Chondrocyte (in vitro differentiated cells): ENCODE data around the gene UVRAG. TPM values are rescaled to one million over a fixed set of nuclear protein-coding genes. Genes with fewer than 3 reads are reported as not detected.

Source experiments
- DNase-seq: peaks from one replicate; pipeline ENCODE4 v3.0.0; 2021; ENCODE audit warnings: mixed read lengths, low spot score
- H3K27ac Mint-ChIP-seq: one replicate; pipeline ENCODE4 v1.8.0; 2021; ENCODE audit warnings: mild to moderate bottlenecking, moderate library complexity, mixed read lengths; ENCODE audit not compliant: unreplicated experiment
- H3K27me3 Mint-ChIP-seq: 2 replicates; pipeline ENCODE4 v1.8.0; 2021; ENCODE audit warnings: low read depth, mixed read lengths
- H3K36me3 Mint-ChIP-seq: 2 replicates; pipeline ENCODE4 v1.8.0; 2021; ENCODE audit warnings: low read depth, mixed read lengths
- H3K4me1 Mint-ChIP-seq: 2 replicates; pipeline ENCODE4 v1.8.0; 2021; ENCODE audit warnings: low read depth, mild to moderate bottlenecking, mixed read lengths
- H3K4me3 Mint-ChIP-seq: one replicate; pipeline ENCODE4 v1.8.0; 2021; ENCODE audit warnings: mild to moderate bottlenecking, moderate library complexity, mixed read lengths; ENCODE audit not compliant: unreplicated experiment
- H3K9me3 Mint-ChIP-seq: 2 replicates; pipeline ENCODE4 v1.8.0; 2021; ENCODE audit warnings: low read depth, mixed read lengths
- CTCF ChIP-seq: fragments of 200-600 bp; sonication (generic); IDR thresholded peaks from 2 replicates; pipeline ENCODE4 v1.5.0; 2021; ENCODE audit warnings: antibody characterized with exemption, mild to moderate bottlenecking, moderate library complexity
- total RNA-seq: library from RNA; stranded (reverse); gene quantifications from 3 replicates; pipeline ENCODE4 v1.2.1, GENCODE V29; 2021

UVRAG gene
- total RNA-seq, 1 donor from 2014 or later = 16.9 TPM

GRCh38 chr11:75986966-75987365, 172.0 kb downstream of the UVRAG start:
- no peak for TF ChIP-seq CTCF
- H3K4me1 Mint-ChIP-seq = peaks cover 8% of the 10 kb centered on the region
- DNase-seq = no peak
- no peak overlapping the region for H3K4me3 Mint-ChIP-seq
- no peaks in the 10 kb centered on the region for H3K9me3 Mint-ChIP-seq
- peaks cover 9% of the 10 kb centered on the region for H3K36me3 Mint-ChIP-seq
- no peaks in the 10 kb centered on the region for H3K27me3 Mint-ChIP-seq
- no peak overlapping the region for H3K27ac Mint-ChIP-seq

- Mint-ChIP-seq H3K4me3 (no peak overlapping the region), H3K27ac (no peak overlapping the region), H3K4me1 (peaks cover 4% of the 10 kb centered on the region), H3K9me3 (no peaks in the 10 kb centered on the region), H3K36me3 (no peaks in the 10 kb centered on the region), H3K27me3 (no peaks in the 10 kb centered on the region)
- no peak for DNase-seq
- no peak for TF ChIP-seq CTCF
These were observed 178.1 kb downstream of the UVRAG start for GRCh38 chr11:75993126-75993525.

- no peak for TF ChIP-seq CTCF
- H3K27ac Mint-ChIP-seq = no peak overlapping the region
- H3K27me3 Mint-ChIP-seq = no peaks in the 10 kb centered on the region
- no peak overlapping the region for H3K4me3 Mint-ChIP-seq
- H3K9me3 Mint-ChIP-seq = no peaks in the 10 kb centered on the region
- H3K36me3 Mint-ChIP-seq = peaks cover 2% of the 10 kb centered on the region
- DNase-seq = no peak
- peaks cover 4% of the 10 kb centered on the region for H3K4me1 Mint-ChIP-seq
These were observed 179.6 kb downstream of the UVRAG start for GRCh38 chr11:75994616-75995015.

- H3K4me1 Mint-ChIP-seq = peaks cover 4% of the 10 kb centered on the region
- H3K4me3 Mint-ChIP-seq = no peak overlapping the region
- TF ChIP-seq CTCF = no peak
- no peak for DNase-seq
- no peaks in the 10 kb centered on the region for H3K27me3 Mint-ChIP-seq
- no peak overlapping the region for H3K27ac Mint-ChIP-seq
- peaks cover 10% of the 10 kb centered on the region for H3K36me3 Mint-ChIP-seq
- peaks cover 15% of the 10 kb centered on the region for H3K9me3 Mint-ChIP-seq
These were observed 181.8 kb downstream of the UVRAG start for GRCh38 chr11:75996523-75997442.

GRCh38 chr11:76004400-76004799, 189.4 kb downstream of the UVRAG start:
- TF ChIP-seq CTCF = no peak
- H3K4me3 Mint-ChIP-seq = no peak overlapping the region
- H3K27me3 Mint-ChIP-seq = no peaks in the 10 kb centered on the region
- peaks cover 26% of the 10 kb centered on the region for H3K36me3 Mint-ChIP-seq
- DNase-seq = no peak
- H3K4me1 Mint-ChIP-seq = peaks cover 23% of the 10 kb centered on the region
- H3K27ac Mint-ChIP-seq = no peak overlapping the region
- H3K9me3 Mint-ChIP-seq = peaks cover 24% of the 10 kb centered on the region
